GM21576 (cell line): ENCODE data around the gene COLGALT1.
"Not testable (repeated sequence)": the region's sequence is repeated elsewhere in the genome, so short reads cannot be mapped to it uniquely, and the experiment has no call there.

Experiments
- ATAC-seq: cut with Tn5 transposase; IDR thresholded peaks from one replicate; pipeline ENCODE4 v1.9.1; 2021; ENCODE audit warnings: mild to moderate bottlenecking, moderate library complexity; ENCODE audit not compliant: unreplicated experiment

The COLGALT1 gene

GRCh38 chr19:17556995-17557394 lies 1.5 kb downstream of the COLGALT1 start:
- ATAC-seq = no peak

GRCh38 chr19:17557466-17557865 lies 2.0 kb downstream of the COLGALT1 start:
- ATAC-seq = no peak

GRCh38 chr19:17560205-17560595 lies 4.8 kb downstream of the COLGALT1 start:
- ATAC-seq = no peak

GRCh38 chr19:17562097-17562496 lies 6.6 kb downstream of the COLGALT1 start:
- no peak for ATAC-seq

- ATAC-seq = no peak
Observed at GRCh38 chr19:17562561-17562960, 7.1 kb downstream of the COLGALT1 start.

GRCh38 chr19:17564781-17565180 lies 9.3 kb downstream of the COLGALT1 start:
- ATAC-seq = no peak

GRCh38 chr19:17565611-17566010 lies 10.2 kb downstream of the COLGALT1 start:
- ATAC-seq = no peak

- ATAC-seq = no peak
Observed at GRCh38 chr19:17567940-17568339, 12.5 kb downstream of the COLGALT1 start.

GRCh38 chr19:17570291-17570690 lies 14.8 kb downstream of the COLGALT1 start:
- not testable (repeated sequence) for ATAC-seq

GRCh38 chr19:17570791-17571190 lies 15.3 kb downstream of the COLGALT1 start:
- ATAC-seq = no peak

- no peak for ATAC-seq
Observed at GRCh38 chr19:17572638-17573037, 17.2 kb downstream of the COLGALT1 start.

- ATAC-seq = no peak
Observed at GRCh38 chr19:17575871-17576757, 20.7 kb downstream of the COLGALT1 start.

- no peak for ATAC-seq
Observed at GRCh38 chr19:17576758-17577456, 21.5 kb downstream of the COLGALT1 start.

GRCh38 chr19:17577457-17578097 lies 22.1 kb downstream of the COLGALT1 start:
- no peak for ATAC-seq

- no peak for ATAC-seq
Observed at GRCh38 chr19:17579661-17580244, 24.3 kb downstream of the COLGALT1 start.

GRCh38 chr19:17580470-17581144 lies 25.2 kb downstream of the COLGALT1 start:
- no peak for ATAC-seq

- no peak for ATAC-seq
Observed at GRCh38 chr19:17581211-17581874, 25.9 kb downstream of the COLGALT1 start.

GRCh38 chr19:17582613-17583012 lies 27.2 kb downstream of the COLGALT1 start:
- no peak for ATAC-seq

GRCh38 chr19:17584132-17584531 lies 28.7 kb downstream of the COLGALT1 start:
- ATAC-seq = no peak

GRCh38 chr19:17585395-17585794 lies 29.9 kb downstream of the COLGALT1 start:
- not testable (repeated sequence) for ATAC-seq
